ENCODE results near the gene CDC42EP4.

CDC42EP4 gene, protein sequence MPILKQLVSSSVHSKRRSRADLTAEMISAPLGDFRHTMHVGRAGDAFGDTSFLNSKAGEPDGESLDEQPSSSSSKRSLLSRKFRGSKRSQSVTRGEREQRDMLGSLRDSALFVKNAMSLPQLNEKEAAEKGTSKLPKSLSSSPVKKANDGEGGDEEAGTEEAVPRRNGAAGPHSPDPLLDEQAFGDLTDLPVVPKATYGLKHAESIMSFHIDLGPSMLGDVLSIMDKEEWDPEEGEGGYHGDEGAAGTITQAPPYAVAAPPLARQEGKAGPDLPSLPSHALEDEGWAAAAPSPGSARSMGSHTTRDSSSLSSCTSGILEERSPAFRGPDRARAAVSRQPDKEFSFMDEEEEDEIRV

GRCh38 chr17:73311781-73312641, at the start of gene CDC42EP4:
Gene CDC42EP4, minus strand, starts transcription at chr17:73312001. Its CDS starts 25,501 bp downstream, at chr17:73286500.
- Histone ChIP-seq H3K9ac (peak within 1 kb of the TSS; percentile 98), H3K4me2 (ENCODE audit: low read length) (peak within 1 kb of the TSS; percentile 86), H3K27ac (peak within 1 kb of the TSS; percentile 99), H3K9me3 (ENCODE audit: control insufficient read depth, low read length) (no peaks in the 10 kb centered on the region), H3K4me1 (peaks cover 24% of the 10 kb centered on the region), H2AFZ (peak within 1 kb of the TSS; percentile 100), H3K27me3 (ENCODE audit: control insufficient read depth, insufficient read depth, low read length) (no peaks in the 10 kb centered on the region), H3K4me3 (ENCODE audit: low read depth, low read length) (peak within 1 kb of the TSS; percentile 97), H3K79me2 (peaks cover 13% of the 10 kb centered on the region), H3K36me3 (ENCODE audit: control insufficient read depth, insufficient read depth, low read length) (no peaks in the 10 kb centered on the region)
- TF ChIP-seq, protein P1, sequence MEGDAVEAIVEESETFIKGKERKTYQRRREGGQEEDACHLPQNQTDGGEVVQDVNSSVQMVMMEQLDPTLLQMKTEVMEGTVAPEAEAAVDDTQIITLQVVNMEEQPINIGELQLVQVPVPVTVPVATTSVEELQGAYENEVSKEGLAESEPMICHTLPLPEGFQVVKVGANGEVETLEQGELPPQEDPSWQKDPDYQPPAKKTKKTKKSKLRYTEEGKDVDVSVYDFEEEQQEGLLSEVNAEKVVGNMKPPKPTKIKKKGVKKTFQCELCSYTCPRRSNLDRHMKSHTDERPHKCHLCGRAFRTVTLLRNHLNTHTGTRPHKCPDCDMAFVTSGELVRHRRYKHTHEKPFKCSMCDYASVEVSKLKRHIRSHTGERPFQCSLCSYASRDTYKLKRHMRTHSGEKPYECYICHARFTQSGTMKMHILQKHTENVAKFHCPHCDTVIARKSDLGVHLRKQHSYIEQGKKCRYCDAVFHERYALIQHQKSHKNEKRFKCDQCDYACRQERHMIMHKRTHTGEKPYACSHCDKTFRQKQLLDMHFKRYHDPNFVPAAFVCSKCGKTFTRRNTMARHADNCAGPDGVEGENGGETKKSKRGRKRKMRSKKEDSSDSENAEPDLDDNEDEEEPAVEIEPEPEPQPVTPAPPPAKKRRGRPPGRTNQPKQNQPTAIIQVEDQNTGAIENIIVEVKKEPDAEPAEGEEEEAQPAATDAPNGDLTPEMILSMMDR (IDR thresholded peaks at IDR 0.05), result no peak

DNA sequence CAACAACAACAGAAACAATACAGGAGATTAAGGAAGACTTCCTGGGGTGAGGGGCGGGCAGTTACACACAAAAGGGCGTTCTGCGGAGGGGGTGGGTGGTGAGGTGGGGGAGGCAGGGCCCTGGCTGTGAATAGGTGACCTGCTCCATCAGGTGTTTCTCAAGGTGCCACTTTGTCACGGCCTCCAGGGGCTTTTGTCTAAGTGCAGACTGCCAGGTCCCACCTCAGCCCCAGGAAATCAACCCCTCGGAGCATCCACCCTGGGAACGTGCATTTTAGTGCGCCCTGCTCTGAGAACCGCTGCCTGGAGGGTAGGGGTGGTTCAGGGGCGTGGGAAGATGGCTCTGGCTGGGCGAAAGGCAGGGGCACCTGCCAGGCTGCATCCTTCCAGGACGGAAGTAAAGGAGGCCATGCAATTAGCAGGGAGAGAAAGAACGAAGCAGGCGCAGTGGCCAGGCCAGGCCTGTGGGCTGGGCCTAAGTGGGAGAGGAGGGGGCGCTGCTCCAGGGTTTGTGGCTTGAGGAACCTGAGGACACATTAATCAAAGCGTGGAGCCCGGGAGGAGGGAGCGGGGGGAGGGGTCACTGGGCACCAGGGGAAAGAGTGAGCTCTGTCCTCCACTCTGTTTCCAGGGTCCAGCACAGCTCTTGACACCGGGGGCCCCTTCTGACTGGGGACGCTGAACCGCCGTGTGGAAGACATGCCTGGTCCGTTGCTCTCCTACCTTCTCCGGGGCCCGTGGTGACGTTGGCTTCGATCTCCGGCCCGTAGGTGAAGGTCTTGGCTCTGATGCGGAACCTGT, 49.4 kb upstream of the CDC42EP4 start:
- no peaks in the 10 kb centered on the region for H3K79me2 ChIP-seq
- no peak overlapping the region for H3K4me2 ChIP-seq (ENCODE audit: low read length)
- H3K36me3 ChIP-seq (ENCODE audit: control insufficient read depth, insufficient read depth, low read length), result no peaks in the 10 kb centered on the region
- H3K27me3 ChIP-seq (ENCODE audit: control insufficient read depth, insufficient read depth, low read length), result no peaks in the 10 kb centered on the region
- H3K9ac ChIP-seq, result no peak overlapping the region
- no peak overlapping the region for H3K27ac ChIP-seq
- no peaks in the 10 kb centered on the region for H3K9me3 ChIP-seq (ENCODE audit: control insufficient read depth, low read length)
- H3K4me1 ChIP-seq, result peaks cover 6% of the 10 kb centered on the region
- H3K4me3 ChIP-seq (ENCODE audit: low read depth, low read length), result no peak overlapping the region
- H2AFZ ChIP-seq, result no peak overlapping the region
- TF ChIP-seq, protein P1 (IDR thresholded peaks at IDR 0.05), result no peak

GRCh38 chr17:73359987-73360410, 48.2 kb upstream of the CDC42EP4 start:
- Histone ChIP-seq H2AFZ (peak overlapping the region; percentile 51), H3K4me2 (ENCODE audit: low read length) (no peak overlapping the region), H3K9me3 (ENCODE audit: control insufficient read depth, low read length) (no peaks in the 10 kb centered on the region), H3K27ac (no peak overlapping the region), H3K27me3 (ENCODE audit: control insufficient read depth, insufficient read depth, low read length) (no peaks in the 10 kb centered on the region), H3K36me3 (ENCODE audit: control insufficient read depth, insufficient read depth, low read length) (no peaks in the 10 kb centered on the region), H3K4me1 (peaks cover 6% of the 10 kb centered on the region), H3K9ac (no peak overlapping the region), H3K4me3 (ENCODE audit: low read depth, low read length) (no peak overlapping the region), H3K79me2 (no peaks in the 10 kb centered on the region)
- TF ChIP-seq, protein P1 (IDR thresholded peaks at IDR 0.05), result peak; percentile 20

DNA sequence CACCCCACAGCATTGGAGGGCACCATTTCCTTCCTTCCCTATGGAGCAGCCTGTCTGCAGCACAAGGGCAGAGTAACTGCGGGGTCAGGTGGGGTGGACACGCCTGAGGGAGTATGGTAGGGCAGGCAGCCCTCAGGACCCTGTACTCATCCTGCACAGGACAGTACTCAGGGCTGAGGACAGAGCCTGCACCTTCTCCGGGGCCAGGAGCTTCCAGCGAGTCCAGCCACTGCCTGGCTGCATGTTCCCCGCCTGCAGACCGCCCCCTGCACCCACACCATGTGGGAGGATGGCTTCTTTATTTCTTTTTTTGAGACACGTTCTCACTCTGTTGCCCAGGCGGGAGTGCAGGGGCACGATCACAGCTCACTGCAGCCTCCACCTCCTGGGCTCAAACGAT, 47.6 kb upstream of the CDC42EP4 start:
- H3K4me1 ChIP-seq, result peaks cover 6% of the 10 kb centered on the region
- no peak overlapping the region for H3K9ac ChIP-seq
- H3K4me3 ChIP-seq (ENCODE audit: low read depth, low read length), result no peak overlapping the region
- no peak overlapping the region for H3K4me2 ChIP-seq (ENCODE audit: low read length)
- H2AFZ ChIP-seq, result no peak overlapping the region
- TF ChIP-seq, protein P1 (IDR thresholded peaks at IDR 0.05), result no peak
- no peaks in the 10 kb centered on the region for H3K27me3 ChIP-seq (ENCODE audit: control insufficient read depth, insufficient read depth, low read length)
- H3K9me3 ChIP-seq (ENCODE audit: control insufficient read depth, low read length), result no peaks in the 10 kb centered on the region
- no peaks in the 10 kb centered on the region for H3K79me2 ChIP-seq
- no peak overlapping the region for H3K27ac ChIP-seq
- no peaks in the 10 kb centered on the region for H3K36me3 ChIP-seq (ENCODE audit: control insufficient read depth, insufficient read depth, low read length)
